HG02981 (cell line): Measurements from ENCODE around the gene TESPA1.
"Not testable (repeated sequence)": the region's sequence is repeated elsewhere in the genome, so short reads cannot be mapped to it uniquely, and the experiment has no call there.

Experiments used
- ATAC-seq: cut with Tn5 transposase; IDR thresholded peaks from one replicate; pipeline ENCODE4 v1.9.1; 2021; ENCODE audit warnings: mild to moderate bottlenecking, moderate library complexity; ENCODE audit not compliant: unreplicated experiment

TESPA1 gene

DNA sequence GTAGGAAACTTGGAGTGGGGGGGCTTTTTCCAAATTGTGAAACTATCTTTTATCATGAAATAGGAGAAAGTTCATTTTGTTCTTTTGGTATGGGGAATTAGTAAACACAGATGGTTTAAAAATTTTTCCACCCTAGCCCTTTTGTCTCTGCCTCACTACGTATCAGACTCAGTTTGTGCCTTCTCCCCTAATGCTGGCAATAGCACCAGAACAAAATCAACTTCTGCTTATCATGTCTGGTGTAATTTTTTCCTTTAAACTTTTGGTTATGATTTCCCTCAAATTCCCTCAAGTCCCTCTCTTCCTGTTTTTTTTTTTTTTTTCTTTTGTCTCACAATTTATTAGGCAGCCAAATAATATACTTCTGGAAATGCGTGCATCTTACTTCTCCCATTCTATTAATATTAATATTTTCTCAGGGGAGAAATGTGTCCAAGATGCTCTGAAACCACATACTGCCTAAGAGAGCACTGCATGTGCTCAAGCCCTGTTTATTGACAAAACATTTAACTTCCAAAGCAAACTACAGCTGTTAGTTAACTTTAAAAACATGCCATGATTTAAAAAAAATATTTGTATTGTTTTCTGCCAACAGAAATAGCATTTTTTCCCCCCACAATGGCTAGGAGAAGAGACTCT, 35.4 kb downstream of the TESPA1 start:
- no peak for ATAC-seq

GRCh38 chr12:54948171-54948570, 36.4 kb downstream of the TESPA1 start:
- ATAC-seq, result no peak

GRCh38 chr12:54945082-54945481, 39.5 kb downstream of the TESPA1 start:
- no peak for ATAC-seq

GRCh38 chr12:54943292-54943691, 41.3 kb downstream of the TESPA1 start:
- not testable (repeated sequence) for ATAC-seq

DNA sequence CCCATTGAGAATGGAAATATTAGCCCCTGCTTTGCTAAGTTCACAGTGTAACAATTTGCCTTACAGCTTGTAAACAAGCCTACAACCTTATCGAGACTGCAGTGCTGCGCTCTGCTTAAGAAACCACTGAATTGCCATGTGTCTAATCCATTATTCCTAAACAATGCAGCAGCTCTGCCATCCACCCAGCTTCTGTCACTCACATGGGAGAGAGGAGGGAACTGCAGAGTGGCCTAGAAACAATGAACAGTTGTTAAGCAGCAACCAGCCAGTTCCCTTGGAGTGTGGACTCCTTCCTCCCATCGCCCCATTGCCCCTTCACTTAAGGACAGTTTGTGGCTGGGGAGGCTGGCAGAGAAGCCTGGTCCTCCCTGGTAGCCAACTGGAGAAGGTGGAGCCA, 42.9 kb downstream of the TESPA1 start:
- ATAC-seq, result no peak

GRCh38 chr12:54940727-54941315, 43.7 kb downstream of the TESPA1 start:
- ATAC-seq, result no peak

DNA sequence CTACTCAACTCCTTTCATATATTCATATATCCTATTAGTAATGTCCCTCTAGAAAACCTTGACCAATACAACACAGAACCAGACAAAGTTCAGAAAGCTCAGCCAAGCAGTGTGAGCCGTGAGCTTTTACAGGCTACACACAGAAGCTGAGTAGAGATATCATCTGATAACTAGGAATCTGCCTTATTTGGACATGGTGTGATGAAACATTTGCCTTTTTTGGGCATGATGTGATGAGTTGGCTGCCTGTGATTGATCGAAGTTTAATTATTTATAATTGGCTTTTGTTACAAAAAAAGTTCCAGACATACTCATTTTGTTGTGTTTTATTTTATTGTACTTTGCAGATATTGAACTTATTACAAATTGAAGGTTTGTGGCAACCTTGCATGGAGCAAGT, 46.6 kb downstream of the TESPA1 start:
- no peak for ATAC-seq

GRCh38 chr12:54937376-54937775, 47.2 kb downstream of the TESPA1 start:
- no peak for ATAC-seq

DNA sequence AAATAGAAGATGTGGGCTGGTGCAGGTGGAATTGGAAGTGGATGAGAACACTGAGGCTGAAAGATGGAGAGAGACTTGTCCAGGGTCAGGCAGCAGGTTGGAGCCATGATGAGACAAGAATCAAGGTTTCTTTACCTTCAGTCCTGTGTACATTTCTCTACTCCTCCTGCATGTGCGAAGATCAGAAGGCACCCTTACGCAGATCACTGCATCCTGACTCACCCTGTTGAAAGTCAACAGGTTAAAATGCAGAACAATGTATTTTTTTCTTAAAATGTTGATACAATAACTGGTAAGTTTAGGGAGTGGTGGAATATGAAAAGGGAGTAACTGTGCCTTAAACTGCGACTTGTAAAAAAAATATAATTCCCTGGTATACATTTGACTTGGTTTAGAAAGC, 47.8 kb downstream of the TESPA1 start:
- ATAC-seq, result no peak

DNA sequence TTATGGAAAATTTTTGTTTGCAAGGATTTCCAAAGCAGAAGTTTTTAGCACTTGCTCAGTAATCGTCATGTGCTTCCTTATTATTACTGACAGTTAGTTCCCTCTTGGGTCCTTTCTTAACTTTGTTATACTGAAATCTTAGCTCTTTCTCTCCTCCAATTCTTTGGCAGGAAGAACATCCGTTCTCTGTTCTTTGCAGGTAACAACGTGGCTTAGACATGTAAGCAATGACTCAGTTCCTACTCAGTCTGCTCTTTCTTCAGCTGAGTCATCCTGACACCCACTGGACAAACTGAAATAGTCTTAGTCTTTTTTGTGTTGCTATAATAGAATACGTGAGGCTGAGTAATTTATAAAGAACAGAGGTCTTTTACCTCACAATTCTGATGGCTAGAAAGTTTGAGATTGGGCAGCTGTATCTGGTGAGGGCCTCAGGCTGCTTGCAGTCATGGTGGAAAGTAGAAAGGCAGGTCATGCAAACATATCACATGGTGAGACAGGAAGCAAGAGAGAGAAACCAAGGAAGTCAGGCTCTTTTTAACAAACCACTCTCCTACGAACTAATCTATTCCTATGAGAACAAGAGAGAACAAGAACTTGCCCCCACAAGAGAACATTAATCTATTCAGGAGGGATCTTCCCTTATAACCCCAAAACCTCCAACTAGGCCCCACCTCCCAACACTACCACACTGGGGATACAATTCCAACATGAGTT, 49.2 kb downstream of the TESPA1 start:
- peak; percentile 95 for ATAC-seq

GRCh38 chr12:54934419-54934818, 50.1 kb downstream of the TESPA1 start:
- ATAC-seq, result no peak

DNA sequence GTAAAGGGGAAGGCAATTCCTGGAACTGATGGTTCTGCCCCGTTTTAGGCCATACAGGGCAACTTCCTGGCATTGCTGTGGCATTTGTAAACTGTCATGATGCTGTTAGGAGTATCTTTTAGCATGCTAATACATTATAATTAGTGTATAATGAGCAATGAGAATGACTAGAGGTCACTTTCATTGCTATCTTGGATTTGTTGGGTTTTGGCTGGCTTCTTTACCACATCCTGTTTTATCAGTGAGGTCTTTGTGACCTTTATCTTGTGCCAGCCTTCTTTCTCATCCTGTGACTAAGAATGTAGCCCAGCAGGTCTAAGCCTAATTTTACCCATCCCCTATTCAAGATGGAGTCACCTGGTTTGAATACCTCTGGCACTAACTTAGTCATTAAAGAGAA, 51.2 kb downstream of the TESPA1 start:
- ATAC-seq, result no peak

- ATAC-seq, result no peak
These were observed 51.9 kb downstream of the TESPA1 start for GRCh38 chr12:54932691-54933090.

GRCh38 chr12:54932038-54932437, 52.5 kb downstream of the TESPA1 start:
- no peak for ATAC-seq

DNA sequence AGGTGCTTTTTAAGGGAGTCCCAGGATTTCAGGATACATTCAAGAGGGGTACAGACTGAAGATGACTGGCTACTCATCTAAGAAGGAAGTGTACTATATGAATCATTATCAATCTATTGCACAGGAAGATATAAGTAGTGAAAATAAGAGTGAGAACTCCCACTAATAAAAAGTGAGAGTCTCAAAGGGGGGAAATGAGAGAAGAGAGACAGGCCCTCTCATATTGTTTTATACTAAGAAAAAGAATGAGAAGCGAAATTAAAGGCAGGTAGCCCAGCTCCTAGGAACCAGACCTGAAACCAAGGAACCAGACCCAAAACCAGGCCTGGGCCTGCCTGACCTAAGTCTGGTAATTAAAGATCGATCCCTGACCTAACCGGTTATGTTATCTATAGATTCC, 54.6 kb downstream of the TESPA1 start:
- no peak for ATAC-seq

DNA sequence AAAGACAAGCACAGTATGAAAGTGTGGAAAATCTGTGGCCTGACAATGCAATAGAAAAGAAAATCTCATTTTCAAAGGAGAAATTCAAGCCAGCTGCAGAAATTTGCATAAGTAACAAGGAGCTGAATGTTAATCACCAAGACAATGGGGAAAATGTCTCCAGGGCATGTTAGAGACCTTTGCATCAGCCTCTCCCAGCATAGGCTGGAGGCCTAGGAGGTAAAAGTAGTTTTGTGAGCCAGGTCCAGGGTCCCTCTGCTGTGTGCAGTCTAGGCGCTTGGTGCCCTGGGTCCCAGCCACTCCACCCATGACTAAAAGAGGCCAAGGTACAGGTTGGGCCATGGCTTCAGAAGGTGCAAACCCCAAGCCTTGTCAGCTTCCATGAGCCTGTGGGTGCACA, 58.3 kb downstream of the TESPA1 start:
- ATAC-seq, result no peak

DNA sequence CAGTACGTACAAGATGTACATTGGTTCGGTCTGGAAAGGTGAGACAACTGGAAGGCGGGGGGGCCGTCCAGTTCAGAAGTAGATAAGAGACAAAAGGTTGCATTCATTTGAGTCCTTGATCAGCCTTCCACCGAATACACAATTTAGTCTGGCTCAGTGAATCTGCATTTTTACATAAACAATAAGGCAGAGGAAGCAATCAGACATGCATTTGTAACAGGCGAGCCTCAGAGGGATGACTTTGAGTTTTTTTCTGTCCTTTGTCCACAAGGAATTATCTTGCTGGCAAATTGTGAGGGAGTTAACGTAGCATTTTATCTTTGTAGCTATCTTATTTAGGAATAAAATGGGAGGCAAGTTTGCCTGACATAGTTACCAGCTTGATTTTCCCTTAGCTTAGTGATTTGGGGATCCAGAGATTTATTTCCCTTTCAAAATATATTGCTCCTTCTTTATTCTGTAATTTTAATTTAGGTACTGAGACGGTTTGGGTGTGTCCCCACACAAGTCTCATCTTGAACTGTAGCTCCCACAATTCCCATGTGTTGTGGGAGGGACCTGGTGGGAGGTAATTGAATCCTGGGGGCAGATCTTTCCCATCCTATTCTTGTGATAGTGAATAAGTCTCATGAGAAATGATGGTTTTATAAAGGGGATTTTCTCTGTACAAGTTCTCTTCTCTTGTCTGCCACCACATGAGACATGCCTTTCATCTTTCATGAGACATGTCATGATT, 59.4 kb downstream of the TESPA1 start:
- ATAC-seq, result no peak

DNA sequence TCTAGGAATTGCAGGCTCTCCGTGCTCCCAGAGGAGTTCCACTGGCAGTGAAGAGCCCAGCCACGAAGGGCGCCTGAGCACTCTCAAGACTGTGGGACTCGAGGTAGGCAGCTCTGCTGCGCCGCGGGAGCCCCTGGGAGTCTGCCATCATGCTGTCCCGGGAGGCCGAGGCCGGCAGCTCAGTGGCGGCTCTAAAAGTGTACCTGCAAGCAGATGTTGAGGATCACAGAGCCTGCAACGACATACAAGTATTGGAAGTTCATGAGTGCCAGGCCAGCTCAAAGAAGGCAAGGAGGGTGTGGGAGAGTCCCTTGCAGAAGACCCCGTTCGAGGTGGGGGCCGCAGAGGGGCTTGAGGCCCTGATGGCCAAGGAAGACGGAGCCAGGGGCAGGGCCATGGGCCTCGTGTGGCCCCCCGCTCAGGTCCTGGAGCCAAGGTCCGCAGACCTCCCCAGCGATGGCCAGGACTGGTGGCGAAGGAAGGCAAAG, 67.5 kb downstream of the TESPA1 start:
- no peak for ATAC-seq
